PFSK-1 (cell line): ENCODE measurements around the gene PROCA1.

Experiments
- FOXP2 ChIP-seq: optimal IDR thresholded peaks from 2 replicates; pipeline ENCODE3; 2011; ENCODE audit warnings: borderline replicate concordance, control low read depth, inconsistent platforms; ENCODE audit not compliant: insufficient read depth; ENCODE audit errors: extremely low read length, extremely low read depth
- POLR2AphosphoS5 ChIP-seq: IDR thresholded peaks from 2 replicates; pipeline ENCODE4 v1.6.1; 2012; ENCODE audit warnings: low read depth, mild to moderate bottlenecking, control low read depth, low read length, moderate library complexity
- SIN3A ChIP-seq: IDR thresholded peaks from 2 replicates; pipeline ENCODE4 v1.6.1; 2012; ENCODE audit warnings: mild to moderate bottlenecking, low read length, moderate library complexity, borderline replicate concordance; ENCODE audit not compliant: insufficient read depth
- TAF1 ChIP-seq: IDR thresholded peaks from 2 replicates; pipeline ENCODE4 v1.6.1; 2012; ENCODE audit warnings: low read length, control low read depth, borderline replicate concordance; ENCODE audit not compliant: insufficient read depth
- TF ChIP-seq, protein P1 (sequence below), 2 experiments: IDR thresholded peaks; 2 replicates each; pipeline versions ENCODE4 v1.6.1 to v1.8.0; 2011 to 2012; ENCODE audit warnings: low read depth in 2 of 2, low read length in 2 of 2, control low read depth in 1 of 2, inconsistent platforms in 1 of 2, mild to moderate bottlenecking in 1 of 2, moderate library complexity in 1 of 2; ENCODE audit not compliant: insufficient read depth in 1 of 2

Gene PROCA1

GRCh38 chr17:28657756-28658155 lies 53.9 kb downstream of the PROCA1 start:
- no peak for TF ChIP-seq TAF1
- TF ChIP-seq, protein P1, sequence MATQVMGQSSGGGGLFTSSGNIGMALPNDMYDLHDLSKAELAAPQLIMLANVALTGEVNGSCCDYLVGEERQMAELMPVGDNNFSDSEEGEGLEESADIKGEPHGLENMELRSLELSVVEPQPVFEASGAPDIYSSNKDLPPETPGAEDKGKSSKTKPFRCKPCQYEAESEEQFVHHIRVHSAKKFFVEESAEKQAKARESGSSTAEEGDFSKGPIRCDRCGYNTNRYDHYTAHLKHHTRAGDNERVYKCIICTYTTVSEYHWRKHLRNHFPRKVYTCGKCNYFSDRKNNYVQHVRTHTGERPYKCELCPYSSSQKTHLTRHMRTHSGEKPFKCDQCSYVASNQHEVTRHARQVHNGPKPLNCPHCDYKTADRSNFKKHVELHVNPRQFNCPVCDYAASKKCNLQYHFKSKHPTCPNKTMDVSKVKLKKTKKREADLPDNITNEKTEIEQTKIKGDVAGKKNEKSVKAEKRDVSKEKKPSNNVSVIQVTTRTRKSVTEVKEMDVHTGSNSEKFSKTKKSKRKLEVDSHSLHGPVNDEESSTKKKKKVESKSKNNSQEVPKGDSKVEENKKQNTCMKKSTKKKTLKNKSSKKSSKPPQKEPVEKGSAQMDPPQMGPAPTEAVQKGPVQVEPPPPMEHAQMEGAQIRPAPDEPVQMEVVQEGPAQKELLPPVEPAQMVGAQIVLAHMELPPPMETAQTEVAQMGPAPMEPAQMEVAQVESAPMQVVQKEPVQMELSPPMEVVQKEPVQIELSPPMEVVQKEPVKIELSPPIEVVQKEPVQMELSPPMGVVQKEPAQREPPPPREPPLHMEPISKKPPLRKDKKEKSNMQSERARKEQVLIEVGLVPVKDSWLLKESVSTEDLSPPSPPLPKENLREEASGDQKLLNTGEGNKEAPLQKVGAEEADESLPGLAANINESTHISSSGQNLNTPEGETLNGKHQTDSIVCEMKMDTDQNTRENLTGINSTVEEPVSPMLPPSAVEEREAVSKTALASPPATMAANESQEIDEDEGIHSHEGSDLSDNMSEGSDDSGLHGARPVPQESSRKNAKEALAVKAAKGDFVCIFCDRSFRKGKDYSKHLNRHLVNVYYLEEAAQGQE (IDR thresholded peaks at IDR 0.05; ENCODE audit: insufficient read depth in 1 of 2, low read depth in 2 of 2, low read length in 2 of 2): no peak
- TF ChIP-seq FOXP2: no peak
- TF ChIP-seq SIN3A: no peak
- TF ChIP-seq POLR2AphosphoS5: no peak

DNA sequence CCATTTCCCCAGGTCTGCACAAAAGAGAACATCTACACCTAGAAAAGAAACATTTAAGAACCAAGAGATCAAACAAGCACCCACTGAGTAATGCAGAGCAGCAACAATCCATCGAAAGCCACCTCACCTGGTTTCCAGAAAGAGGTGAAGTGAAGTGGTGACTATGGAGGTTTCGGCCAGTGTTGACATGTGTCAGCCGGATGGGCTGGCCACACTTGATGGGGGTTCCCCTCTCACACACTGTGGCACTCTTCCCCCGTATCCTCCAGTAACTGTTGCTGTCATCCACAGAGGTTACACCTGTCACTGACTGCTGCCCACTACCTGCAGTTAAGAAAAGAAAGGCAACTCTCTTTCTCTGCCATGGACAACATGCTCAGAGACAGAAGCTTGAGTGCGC lies 56.5 kb downstream of the PROCA1 start:
- TF ChIP-seq, protein P1 (IDR thresholded peaks at IDR 0.05; ENCODE audit: insufficient read depth in 1 of 2, low read depth in 2 of 2, low read length in 2 of 2): no peak
- TF ChIP-seq TAF1: no peak
- no peak for TF ChIP-seq FOXP2
- no peak for TF ChIP-seq SIN3A
- no peak for TF ChIP-seq POLR2AphosphoS5
